Activated CD8-positive, alpha-beta T cell treated with anti-CD3 and anti-CD28 coated beads for 36 hours (primary cell): ENCODE measurements around the gene TTC28. TPM values are rescaled to one million over a fixed set of nuclear protein-coding genes. Genes with fewer than 3 reads are reported as not detected.

Experiments
- ATAC-seq: fragments of 200-7000 bp; cut with Tn5 transposase; one replicate; pipeline ENCODE4 v1.10.0; 2021; ENCODE audit warnings: mild to moderate bottlenecking, moderate library complexity
- CTCF ChIA-PET: fragments of 350-600 bp; sonication (Branson Sonifier 250); formaldehyde crosslinking; loops from one replicate; lab custom pipeline; 2021; ENCODE audit warnings: antibody characterized with exemption; lab: Charles Lee
- POLR2A ChIA-PET: fragments of 350-600 bp; sonication (Branson Sonifier 250); formaldehyde crosslinking; loops from one replicate; lab custom pipeline; 2021; ENCODE audit warnings: antibody characterized with exemption; lab: Charles Lee
- DNase-seq: peaks from one replicate; pipeline ENCODE4 v3.0.0-alpha.2; 2020
- H3K27ac Mint-ChIP-seq: one replicate; pipeline ENCODE4 v1.8.0; 2021; ENCODE audit warnings: mild to moderate bottlenecking, mixed read lengths
- H3K27me3 Mint-ChIP-seq: one replicate; pipeline ENCODE4 v1.8.0; 2021; ENCODE audit warnings: mixed read lengths
- H3K36me3 Mint-ChIP-seq: one replicate; pipeline ENCODE4 v1.8.0; 2021; ENCODE audit warnings: low read depth, mixed read lengths
- H3K4me1 Mint-ChIP-seq: one replicate; pipeline ENCODE4 v1.8.0; 2021; ENCODE audit warnings: low read depth, mixed read lengths
- H3K4me3 Mint-ChIP-seq: one replicate; pipeline ENCODE4 v1.8.0; 2021; ENCODE audit warnings: mild to moderate bottlenecking, moderate library complexity, mixed read lengths
- H3K9me3 Mint-ChIP-seq: one replicate; pipeline ENCODE4 v1.8.0; 2021; ENCODE audit warnings: mixed read lengths
- intact Hi-C: fragments of 100-400 bp; cut with micrococcal nuclease; formaldehyde crosslinking; loops from one replicate; pipeline ENCODE4 v1.10.0; 2022
- total RNA-seq, 2 experiments: library from RNA; stranded (reverse); gene quantifications; one replicate each; pipeline ENCODE4 v1.2.3, GENCODE V29; 2021
- TF ChIP-seq, protein P1 (sequence below): fragments of 200-600 bp; IDR thresholded peaks from one replicate; pipeline ENCODE4 v1.8.0; 2022; ENCODE audit warnings: antibody characterized with exemption, mild to moderate bottlenecking

Gene TTC28
- total RNA-seq, 2 experiments from 2014 or later: 0.58 to 1.9 TPM

DNA sequence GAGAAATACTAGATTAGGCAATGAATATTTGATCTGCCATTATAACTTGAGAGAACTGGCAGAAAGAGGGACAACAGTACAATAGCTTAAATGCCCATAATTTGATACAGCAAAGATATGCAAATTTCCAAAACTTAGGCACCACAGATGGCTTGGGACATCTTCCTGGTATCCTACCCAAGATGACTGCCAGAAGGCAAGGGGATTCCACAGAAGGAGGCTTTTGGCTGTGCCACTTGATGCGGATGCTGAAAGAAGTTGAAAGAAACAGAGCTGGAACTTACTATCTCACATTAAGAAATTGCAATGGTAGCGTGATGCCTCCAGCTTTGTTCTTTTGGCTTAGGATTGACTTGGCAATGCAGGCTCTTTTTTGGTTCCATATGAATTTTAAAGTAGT is 216.7 kb downstream of the TTC28 start:
- ATAC-seq (no peak), DNase-seq (no peak)
- no peaks in the 10 kb centered on the region for H3K9me3 Mint-ChIP-seq
- peaks cover 3% of the 10 kb centered on the region for H3K27me3 Mint-ChIP-seq
- TF ChIP-seq, protein P1, sequence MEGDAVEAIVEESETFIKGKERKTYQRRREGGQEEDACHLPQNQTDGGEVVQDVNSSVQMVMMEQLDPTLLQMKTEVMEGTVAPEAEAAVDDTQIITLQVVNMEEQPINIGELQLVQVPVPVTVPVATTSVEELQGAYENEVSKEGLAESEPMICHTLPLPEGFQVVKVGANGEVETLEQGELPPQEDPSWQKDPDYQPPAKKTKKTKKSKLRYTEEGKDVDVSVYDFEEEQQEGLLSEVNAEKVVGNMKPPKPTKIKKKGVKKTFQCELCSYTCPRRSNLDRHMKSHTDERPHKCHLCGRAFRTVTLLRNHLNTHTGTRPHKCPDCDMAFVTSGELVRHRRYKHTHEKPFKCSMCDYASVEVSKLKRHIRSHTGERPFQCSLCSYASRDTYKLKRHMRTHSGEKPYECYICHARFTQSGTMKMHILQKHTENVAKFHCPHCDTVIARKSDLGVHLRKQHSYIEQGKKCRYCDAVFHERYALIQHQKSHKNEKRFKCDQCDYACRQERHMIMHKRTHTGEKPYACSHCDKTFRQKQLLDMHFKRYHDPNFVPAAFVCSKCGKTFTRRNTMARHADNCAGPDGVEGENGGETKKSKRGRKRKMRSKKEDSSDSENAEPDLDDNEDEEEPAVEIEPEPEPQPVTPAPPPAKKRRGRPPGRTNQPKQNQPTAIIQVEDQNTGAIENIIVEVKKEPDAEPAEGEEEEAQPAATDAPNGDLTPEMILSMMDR: no peak
- H3K4me1 Mint-ChIP-seq: no peaks in the 10 kb centered on the region
- POLR2A ChIA-PET: no interaction called here
- CTCF ChIA-PET: no interaction called here
- intact Hi-C loops: no loop called here
- H3K27ac Mint-ChIP-seq: no peak overlapping the region
- no peaks in the 10 kb centered on the region for H3K36me3 Mint-ChIP-seq
- H3K4me3 Mint-ChIP-seq: no peak overlapping the region

DNA sequence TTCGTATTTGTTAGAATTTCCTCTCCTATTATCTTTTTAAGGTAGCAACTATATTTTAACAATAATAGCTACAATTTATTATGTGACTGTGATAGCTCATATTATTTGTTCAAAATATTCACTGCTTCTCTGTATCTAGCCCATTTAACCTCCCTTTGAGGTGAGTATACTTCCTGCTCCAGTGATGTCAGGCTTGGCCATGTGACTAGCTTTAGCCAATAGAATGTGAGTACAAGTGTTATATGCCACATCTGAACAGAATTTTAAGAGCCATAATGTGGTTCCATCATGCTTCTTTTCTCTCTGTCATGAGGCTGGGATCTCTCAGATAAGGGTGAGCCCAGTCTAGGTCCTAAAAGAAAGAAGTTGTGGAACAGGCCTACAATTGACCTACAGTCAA is 217.6 kb downstream of the TTC28 start:
- intact Hi-C loops: no loop called here
- ChIA-PET CTCF (interaction anchor here (1.4 kb wide), 1 partner anchor 20 kb away, joined by 5 read pairs; no protein-coding TSS in a partner anchor), POLR2A (no interaction called here)
- Mint-ChIP-seq H3K27me3 (peaks cover 3% of the 10 kb centered on the region), H3K4me1 (no peaks in the 10 kb centered on the region), H3K9me3 (no peaks in the 10 kb centered on the region), H3K27ac (no peak overlapping the region), H3K36me3 (no peaks in the 10 kb centered on the region), H3K4me3 (no peak overlapping the region)
- TF ChIP-seq, protein P1: no peak
- no peak for DNase-seq
- peak; percentile 45 for ATAC-seq

DNA sequence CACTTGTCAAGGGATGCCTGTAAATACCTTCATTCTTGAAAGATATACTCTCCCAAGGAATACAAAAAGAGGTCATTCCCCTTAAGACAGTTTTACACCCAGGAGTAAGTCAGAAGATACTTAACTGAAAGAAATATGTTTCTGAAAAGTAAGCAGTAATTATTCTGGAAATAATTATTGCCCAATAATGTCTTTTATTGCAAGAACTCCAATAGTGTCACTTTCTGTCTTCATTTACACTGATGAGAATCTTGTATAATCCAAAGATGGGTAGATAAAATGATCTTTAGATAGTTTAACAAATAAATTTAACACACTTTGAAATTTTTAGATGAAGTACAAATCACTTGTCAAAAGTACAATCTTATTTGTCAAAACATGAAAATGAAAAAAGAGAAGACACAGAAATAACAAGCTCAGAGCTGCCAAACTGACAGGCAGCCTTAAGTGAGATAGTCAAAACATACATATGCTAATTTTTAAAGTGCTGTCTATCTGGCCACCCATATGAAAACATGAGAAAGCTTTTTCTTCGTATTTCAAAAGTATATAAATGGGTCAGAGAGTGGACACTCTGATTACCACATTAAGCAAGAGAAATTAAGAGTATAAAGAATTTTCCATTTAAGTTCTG is 225.1 kb downstream of the TTC28 start:
- TF ChIP-seq, protein P1: no peak
- DNase-seq (no peak), ATAC-seq (no peak)
- peaks cover 1% of the 10 kb centered on the region for H3K27me3 Mint-ChIP-seq
- ChIA-PET CTCF (no interaction called here), POLR2A (no interaction called here)
- no peaks in the 10 kb centered on the region for H3K9me3 Mint-ChIP-seq
- H3K27ac Mint-ChIP-seq: no peak overlapping the region
- no peak overlapping the region for H3K4me3 Mint-ChIP-seq
- intact Hi-C loops: no loop called here
- H3K4me1 Mint-ChIP-seq: no peaks in the 10 kb centered on the region
- H3K36me3 Mint-ChIP-seq: no peaks in the 10 kb centered on the region

DNA sequence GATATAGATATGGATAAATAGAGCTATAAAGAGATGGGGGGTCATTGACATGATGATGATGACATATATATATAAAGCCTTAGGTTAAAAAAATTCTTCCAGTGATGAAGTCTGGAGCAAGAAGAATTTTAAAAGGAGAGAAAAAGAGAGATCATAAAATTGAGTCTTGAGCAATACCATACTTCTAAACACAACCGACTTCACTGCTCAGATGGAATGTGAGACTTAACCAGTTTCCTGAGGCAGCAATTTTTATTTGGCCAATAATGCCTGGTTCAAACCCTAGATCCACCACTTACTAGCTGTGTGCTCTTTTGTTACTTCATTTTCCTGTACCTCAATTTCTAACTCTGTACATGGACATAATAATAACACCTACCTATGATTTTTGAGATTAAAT is 229.5 kb downstream of the TTC28 start:
- H3K9me3 Mint-ChIP-seq: no peaks in the 10 kb centered on the region
- no peak overlapping the region for H3K27ac Mint-ChIP-seq
- H3K4me3 Mint-ChIP-seq: no peak overlapping the region
- intact Hi-C loops: no loop called here
- no peaks in the 10 kb centered on the region for H3K27me3 Mint-ChIP-seq
- ChIA-PET POLR2A (no interaction called here), CTCF (no interaction called here)
- H3K36me3 Mint-ChIP-seq: no peaks in the 10 kb centered on the region
- DNase-seq: no peak
- no peaks in the 10 kb centered on the region for H3K4me1 Mint-ChIP-seq
- TF ChIP-seq, protein P1: no peak
- ATAC-seq: no peak

DNA sequence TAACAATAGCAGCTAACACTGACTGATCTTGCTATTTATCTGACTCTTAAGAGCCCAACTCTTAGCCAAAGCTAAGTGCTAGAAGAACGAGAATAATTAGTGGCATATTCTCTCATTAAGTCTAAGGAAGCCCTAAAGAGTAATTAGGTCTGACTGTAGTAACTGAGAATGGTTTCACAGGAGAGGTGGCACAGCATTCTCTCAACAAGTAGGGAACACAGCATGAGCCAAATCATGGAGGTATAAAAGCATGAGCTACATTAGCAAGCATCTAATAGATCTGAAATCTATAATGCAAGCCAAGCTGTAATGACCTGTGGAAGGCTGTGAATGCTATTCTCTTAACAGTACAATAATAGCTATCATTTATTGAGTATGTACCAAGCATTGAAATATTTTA is 230.6 kb downstream of the TTC28 start:
- Mint-ChIP-seq H3K4me1 (no peaks in the 10 kb centered on the region), H3K36me3 (no peaks in the 10 kb centered on the region), H3K9me3 (no peaks in the 10 kb centered on the region), H3K27me3 (peaks cover 2% of the 10 kb centered on the region), H3K27ac (no peak overlapping the region), H3K4me3 (no peak overlapping the region)
- POLR2A ChIA-PET: no interaction called here
- CTCF ChIA-PET: no interaction called here
- intact Hi-C loops: no loop called here
- TF ChIP-seq, protein P1: no peak
- DNase-seq (no peak), ATAC-seq (no peak)
